H1 (cell line): ENCODE measurements around the gene ADCY9. TPM values are rescaled to one million over a fixed set of nuclear protein-coding genes. Genes with fewer than 3 reads are reported as not detected.

Experiments
- BRCA1 ChIP-seq: IDR thresholded peaks from 2 replicates; pipeline ENCODE4 v1.6.1; 2012; ENCODE audit warnings: low read depth, low read length, improper control_type of control experiment
- CEBPB ChIP-seq: IDR thresholded peaks from 2 replicates; pipeline ENCODE4 v1.6.1; 2012; ENCODE audit warnings: low read depth, low read length
- HDAC2 ChIP-seq, 2 experiments: fragments of 300-600 bp in 1 of 2; sonication (generic) in 1 of 2; IDR thresholded peaks; 2 replicates each; pipeline ENCODE4 v1.6.1; 2011 to 2012; ENCODE audit warnings: low read depth in 2 of 2, low read length in 2 of 2, mild to moderate bottlenecking in 2 of 2, moderate library complexity in 2 of 2, borderline replicate concordance in 1 of 2, inconsistent platforms in 1 of 2
- RAD21 ChIP-seq, 2 experiments: IDR thresholded peaks in 1 of 2; conservative IDR thresholded peaks in 1 of 2; 2 replicates each; pipeline ENCODE4 v1.6.1; 2011; ENCODE audit warnings: low read depth in 2 of 2, low read length in 2 of 2, improper control_type of control experiment in 1 of 2, inconsistent platforms in 1 of 2, mild to moderate bottlenecking in 1 of 2, moderate library complexity in 1 of 2
- SIN3A ChIP-seq, 2 experiments: IDR thresholded peaks in 1 of 2; conservative IDR thresholded peaks in 1 of 2; 2 replicates each; pipeline ENCODE4 v1.6.1; 2011 to 2012; ENCODE audit warnings: low read length in 2 of 2, improper control_type of control experiment in 1 of 2, low read depth in 1 of 2, mild to moderate bottlenecking in 1 of 2
- SP2 ChIP-seq: IDR thresholded peaks from 2 replicates; pipeline ENCODE4 v1.6.1; 2012; ENCODE audit warnings: mild to moderate bottlenecking, low read length, inconsistent platforms
- polyA plus RNA-seq, 7 experiments: library from polyadenylated mRNA; depleted of rRNA in 3 of 7; stranded (reverse) in 5 of 7; unstranded in 2 of 7; fragments of >200 nt in 5 of 7; fragments of 200-250 nt in 2 of 7; gene quantifications; 1 replicate in 5 of 7; 2 replicates in 1 of 7; 4 replicates in 1 of 7; pipeline versions ENCODE4 v1.2.1 to v1.2.3, GENCODE V29; 2011 to 2013; ENCODE audit warnings: missing spikeins in 2 of 7, mixed read lengths in 2 of 7
- total RNA-seq: library from RNA; stranded (reverse); fragmentation: NEBNext Ultra II Directional; extraction: Animal tissue kit (Norgen Biotek cat#: 25700); gene quantifications from 2 replicates; pipeline ENCODE4 v1.2.1, GENCODE V29; 2021
- TF ChIP-seq, protein P1 (sequence below): fragments of 300-600 bp; sonication (generic); IDR thresholded peaks from 2 replicates; pipeline ENCODE4 v1.7.1; 2012; ENCODE audit warnings: low read length, moderate library complexity, mild to moderate bottlenecking, inconsistent platforms; ENCODE audit not compliant: insufficient replicate concordance

Gene ADCY9
- total and polyA plus RNA-seq, 2 of the 8 experiments (the other 6 are each of a cell fraction or from before 2014, with no cell fraction given): 5.4 to 13.1 TPM

DNA sequence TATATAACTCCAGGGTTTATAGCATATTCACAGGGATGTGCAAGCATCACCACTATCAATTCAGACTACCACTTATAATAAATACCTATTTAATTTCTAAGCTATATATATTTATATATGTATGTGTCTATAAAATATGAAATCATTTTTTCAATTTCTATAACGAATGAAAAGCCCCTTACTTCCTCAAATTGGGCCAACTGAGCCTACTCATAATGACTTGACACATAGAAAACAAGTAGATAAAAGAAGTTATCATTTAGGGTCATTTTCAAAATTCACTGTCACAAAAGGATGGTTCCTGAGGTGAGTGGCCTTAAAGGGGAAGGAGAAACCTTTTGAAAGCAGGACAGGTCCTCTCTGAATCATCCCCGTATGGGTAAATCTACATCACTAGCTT, 114.1 kb downstream of the ADCY9 start (continued):
- TF ChIP-seq, protein P1, sequence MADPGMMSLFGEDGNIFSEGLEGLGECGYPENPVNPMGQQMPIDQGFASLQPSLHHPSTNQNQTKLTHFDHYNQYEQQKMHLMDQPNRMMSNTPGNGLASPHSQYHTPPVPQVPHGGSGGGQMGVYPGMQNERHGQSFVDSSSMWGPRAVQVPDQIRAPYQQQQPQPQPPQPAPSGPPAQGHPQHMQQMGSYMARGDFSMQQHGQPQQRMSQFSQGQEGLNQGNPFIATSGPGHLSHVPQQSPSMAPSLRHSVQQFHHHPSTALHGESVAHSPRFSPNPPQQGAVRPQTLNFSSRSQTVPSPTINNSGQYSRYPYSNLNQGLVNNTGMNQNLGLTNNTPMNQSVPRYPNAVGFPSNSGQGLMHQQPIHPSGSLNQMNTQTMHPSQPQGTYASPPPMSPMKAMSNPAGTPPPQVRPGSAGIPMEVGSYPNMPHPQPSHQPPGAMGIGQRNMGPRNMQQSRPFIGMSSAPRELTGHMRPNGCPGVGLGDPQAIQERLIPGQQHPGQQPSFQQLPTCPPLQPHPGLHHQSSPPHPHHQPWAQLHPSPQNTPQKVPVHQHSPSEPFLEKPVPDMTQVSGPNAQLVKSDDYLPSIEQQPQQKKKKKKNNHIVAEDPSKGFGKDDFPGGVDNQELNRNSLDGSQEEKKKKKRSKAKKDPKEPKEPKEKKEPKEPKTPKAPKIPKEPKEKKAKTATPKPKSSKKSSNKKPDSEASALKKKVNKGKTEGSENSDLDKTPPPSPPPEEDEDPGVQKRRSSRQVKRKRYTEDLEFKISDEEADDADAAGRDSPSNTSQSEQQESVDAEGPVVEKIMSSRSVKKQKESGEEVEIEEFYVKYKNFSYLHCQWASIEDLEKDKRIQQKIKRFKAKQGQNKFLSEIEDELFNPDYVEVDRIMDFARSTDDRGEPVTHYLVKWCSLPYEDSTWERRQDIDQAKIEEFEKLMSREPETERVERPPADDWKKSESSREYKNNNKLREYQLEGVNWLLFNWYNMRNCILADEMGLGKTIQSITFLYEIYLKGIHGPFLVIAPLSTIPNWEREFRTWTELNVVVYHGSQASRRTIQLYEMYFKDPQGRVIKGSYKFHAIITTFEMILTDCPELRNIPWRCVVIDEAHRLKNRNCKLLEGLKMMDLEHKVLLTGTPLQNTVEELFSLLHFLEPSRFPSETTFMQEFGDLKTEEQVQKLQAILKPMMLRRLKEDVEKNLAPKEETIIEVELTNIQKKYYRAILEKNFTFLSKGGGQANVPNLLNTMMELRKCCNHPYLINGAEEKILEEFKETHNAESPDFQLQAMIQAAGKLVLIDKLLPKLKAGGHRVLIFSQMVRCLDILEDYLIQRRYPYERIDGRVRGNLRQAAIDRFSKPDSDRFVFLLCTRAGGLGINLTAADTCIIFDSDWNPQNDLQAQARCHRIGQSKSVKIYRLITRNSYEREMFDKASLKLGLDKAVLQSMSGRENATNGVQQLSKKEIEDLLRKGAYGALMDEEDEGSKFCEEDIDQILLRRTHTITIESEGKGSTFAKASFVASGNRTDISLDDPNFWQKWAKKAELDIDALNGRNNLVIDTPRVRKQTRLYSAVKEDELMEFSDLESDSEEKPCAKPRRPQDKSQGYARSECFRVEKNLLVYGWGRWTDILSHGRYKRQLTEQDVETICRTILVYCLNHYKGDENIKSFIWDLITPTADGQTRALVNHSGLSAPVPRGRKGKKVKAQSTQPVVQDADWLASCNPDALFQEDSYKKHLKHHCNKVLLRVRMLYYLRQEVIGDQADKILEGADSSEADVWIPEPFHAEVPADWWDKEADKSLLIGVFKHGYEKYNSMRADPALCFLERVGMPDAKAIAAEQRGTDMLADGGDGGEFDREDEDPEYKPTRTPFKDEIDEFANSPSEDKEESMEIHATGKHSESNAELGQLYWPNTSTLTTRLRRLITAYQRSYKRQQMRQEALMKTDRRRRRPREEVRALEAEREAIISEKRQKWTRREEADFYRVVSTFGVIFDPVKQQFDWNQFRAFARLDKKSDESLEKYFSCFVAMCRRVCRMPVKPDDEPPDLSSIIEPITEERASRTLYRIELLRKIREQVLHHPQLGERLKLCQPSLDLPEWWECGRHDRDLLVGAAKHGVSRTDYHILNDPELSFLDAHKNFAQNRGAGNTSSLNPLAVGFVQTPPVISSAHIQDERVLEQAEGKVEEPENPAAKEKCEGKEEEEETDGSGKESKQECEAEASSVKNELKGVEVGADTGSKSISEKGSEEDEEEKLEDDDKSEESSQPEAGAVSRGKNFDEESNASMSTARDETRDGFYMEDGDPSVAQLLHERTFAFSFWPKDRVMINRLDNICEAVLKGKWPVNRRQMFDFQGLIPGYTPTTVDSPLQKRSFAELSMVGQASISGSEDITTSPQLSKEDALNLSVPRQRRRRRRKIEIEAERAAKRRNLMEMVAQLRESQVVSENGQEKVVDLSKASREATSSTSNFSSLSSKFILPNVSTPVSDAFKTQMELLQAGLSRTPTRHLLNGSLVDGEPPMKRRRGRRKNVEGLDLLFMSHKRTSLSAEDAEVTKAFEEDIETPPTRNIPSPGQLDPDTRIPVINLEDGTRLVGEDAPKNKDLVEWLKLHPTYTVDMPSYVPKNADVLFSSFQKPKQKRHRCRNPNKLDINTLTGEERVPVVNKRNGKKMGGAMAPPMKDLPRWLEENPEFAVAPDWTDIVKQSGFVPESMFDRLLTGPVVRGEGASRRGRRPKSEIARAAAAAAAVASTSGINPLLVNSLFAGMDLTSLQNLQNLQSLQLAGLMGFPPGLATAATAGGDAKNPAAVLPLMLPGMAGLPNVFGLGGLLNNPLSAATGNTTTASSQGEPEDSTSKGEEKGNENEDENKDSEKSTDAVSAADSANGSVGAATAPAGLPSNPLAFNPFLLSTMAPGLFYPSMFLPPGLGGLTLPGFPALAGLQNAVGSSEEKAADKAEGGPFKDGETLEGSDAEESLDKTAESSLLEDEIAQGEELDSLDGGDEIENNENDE: no peak
- no peak for TF ChIP-seq RAD21 (IDR thresholded peaks at IDR 0.05 in 1 of 2, conservative IDR thresholded peaks at IDR 0.05 in 1 of 2; ENCODE audit: low read depth in 2 of 2, low read length in 2 of 2)
- no peak for TF ChIP-seq CEBPB
- TF ChIP-seq HDAC2 (IDR thresholded peaks at IDR 0.05; ENCODE audit: borderline replicate concordance in 1 of 2, low read depth in 2 of 2, low read length in 2 of 2): no peak
- no peak for TF ChIP-seq SP2
- TF ChIP-seq SIN3A (conservative IDR thresholded peaks at IDR 0.05 in 1 of 2, IDR thresholded peaks at IDR 0.05 in 1 of 2; ENCODE audit: low read depth in 1 of 2, low read length in 2 of 2): no peak
- no peak for TF ChIP-seq BRCA1
